DMS153 (cell line): ENCODE measurements around the gene GRIK5.

ENCODE experiments used
- DNase-seq: peaks from one replicate; lab custom pipeline; 2025; lab: John Stamatoyannopoulos, UW

The GRIK5 gene

DNA sequence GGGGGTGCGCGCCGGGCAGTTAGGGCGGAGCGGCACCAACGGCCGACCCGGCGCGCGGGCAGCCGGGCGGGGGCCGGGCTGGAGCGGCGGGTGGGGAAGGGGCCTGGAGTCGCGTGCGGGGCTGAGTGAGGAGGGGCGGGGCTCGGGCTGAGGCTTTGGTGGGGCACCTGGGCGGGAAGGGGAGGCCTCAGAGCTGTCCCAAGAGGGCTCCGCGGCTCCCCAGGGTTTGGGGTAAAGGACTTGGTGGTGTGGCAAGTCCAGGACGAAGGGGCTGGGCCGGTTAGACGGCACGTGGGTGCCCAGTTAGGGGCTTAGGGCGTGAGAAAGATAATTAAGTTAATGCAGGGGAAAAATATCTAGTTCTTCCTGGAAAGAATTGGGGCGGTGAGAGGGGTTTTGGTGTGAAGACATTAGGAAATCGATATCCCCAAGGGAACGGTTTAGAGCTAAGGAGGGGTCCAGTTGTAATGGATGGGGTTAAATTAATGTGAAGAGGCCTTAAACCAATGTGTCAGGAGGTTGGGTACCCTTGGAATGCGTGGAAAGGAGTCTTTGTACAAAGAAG is 6.5 kb upstream of the GRIK5 start:
- DNase-seq = no peak

DNA sequence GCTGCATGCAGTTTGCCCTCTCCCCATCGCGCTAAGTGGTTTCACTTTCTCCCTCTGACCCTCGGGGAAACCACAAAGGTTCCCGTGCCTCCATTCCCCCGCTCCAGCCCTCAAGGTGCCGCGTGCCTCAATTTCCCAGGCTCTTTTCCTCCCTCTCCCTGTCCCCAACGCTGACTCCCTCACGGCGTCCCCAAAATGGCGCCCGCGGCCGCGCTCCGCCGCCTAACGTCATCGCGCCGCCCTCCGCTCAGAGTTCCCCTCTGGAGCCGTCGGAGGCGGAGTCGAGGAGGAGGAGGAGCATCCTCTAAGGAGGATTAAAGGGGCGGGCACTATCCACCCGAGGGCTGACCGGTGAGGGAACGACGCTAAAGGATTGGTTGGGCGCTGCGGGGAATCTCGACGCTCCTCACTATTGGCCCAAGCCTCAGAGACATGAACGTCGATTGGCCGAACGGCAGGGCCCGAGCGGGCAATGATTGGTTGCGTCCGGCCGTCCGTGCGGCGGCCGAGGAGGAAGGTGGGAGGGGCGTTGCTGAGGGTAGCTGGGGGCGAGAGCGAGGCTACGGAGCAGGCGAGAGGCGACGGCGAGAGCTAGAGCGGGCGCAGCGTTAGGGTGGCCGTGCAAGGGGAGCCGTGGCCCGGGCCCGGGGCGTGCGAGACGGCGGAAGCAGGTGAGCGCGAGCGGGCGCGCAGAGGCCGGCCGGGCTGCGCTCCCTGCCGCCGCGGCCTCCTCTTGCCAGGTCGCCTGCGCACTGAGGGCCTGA is 5.8 kb upstream of the GRIK5 start, which contains the start of gene ZNF574:
ZNF574 (plus strand) TSS at position 551 of the 764 bp plus-strand sequence. CDS start 2,441 bp downstream, outside the sequence.
- DNase-seq = peak; percentile 99

DNA sequence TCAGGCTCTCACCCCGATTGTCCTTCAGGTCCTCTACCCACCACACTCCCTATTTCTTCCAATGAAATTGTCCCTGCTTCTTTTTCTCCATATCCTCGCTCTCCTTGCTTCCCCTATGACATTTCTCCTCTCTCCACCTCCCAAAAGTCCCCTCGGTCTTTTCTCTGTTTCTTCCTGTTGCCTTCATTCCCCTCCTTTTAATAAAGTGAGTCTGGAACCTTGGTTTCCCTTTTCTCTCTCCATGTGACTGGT is 5.3 kb upstream of the GRIK5 start:
- no peak for DNase-seq

DNA sequence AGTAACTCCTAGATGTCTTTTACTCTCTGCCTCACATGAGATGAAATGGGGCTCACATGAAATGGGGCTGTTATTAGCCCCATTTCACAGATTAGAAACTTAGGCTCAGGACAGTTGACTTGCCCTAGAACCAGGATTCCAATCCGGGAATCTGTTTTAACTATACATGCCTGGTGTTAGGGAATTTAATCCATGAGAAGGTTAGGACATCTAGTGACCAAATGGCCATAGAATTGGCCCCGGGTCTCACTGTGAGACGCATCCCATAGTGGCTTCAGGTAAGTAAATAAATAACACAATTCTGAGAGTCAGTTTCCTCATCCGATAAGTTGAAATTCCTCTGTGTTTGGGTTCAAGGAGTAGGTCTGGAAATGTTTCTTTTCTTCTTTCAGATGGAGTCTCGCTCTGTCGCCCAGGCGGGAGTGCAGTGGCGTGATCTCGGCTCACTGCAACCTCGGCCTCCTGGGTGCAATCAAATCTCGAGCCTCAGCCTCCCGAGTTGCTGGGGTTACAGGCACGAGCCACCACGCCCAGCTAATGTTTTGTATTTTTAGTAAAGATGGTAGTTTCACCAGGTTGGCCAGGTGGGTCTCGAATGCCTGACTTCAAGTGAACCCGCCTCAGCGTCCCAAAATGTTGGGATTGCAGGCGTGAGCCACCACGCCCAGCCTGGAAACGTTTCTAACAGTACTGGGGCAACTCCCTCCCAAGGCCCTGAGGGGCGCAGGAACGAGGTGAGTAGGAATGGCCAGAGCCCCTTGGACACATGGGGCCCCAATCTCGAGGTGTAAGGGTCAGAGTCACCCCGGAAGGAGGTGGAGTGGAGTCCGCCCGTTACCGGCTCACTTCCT is 4.7 kb upstream of the GRIK5 start:
- no peak for DNase-seq

DNA sequence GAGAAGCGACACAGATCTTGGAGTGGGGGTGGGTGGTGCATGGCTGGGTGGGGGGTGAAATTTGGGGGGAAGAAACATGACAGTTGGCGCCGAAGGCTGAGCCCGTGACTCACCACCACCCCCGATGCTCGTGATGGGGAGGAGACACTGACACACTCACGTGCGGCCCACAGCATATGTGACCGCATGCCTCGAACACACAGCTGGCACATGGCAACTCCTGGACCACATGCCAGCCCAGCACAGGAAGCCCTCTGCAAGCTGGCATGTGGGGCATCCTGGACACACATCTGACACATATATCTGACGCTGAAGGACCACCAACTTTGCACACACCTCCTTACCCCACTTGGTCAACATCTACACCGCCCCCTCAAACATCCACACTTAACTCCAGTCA is 1.2 kb upstream of the GRIK5 start:
- DNase-seq = no peak

DNA sequence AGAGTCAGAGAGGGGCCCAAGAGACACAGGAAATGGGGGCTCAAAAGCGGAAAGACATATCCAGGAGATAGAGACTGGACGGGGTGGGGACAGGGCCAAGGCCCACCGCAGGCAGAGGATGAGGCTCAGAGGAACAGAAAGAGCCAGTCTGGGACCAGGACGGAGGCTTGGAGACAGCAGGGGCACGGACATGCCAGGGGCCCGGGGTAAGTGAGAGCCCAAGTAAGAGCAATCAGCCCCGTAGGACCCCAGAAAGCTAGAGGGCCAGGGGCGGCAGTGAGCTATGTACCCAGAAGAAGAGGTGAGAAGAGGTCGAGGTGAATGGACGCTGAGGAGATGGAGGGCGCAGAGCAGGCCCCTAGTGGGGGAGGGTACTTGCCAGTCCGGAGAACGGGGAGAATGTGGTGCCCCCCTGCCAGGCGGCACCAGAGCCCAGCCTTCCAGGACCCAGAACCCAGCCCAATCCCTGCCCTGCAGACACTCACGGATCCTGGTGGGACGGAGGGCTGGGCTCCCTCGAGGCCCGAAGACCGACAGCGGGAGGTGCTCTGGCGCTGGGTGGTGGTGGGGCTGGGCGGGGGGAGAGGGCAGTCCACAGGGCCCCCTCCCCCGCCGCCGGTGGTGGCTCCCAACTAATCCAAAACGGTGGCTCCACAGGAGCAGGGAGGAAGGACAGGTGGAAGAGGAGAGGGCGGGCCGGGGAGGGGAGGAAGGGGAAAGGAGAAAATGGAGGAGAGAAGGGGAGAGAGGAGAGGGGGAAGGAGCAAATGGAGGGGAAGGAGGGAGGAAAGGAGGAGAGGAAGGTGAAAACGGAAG is 1.0 kb downstream of the GRIK5 start:
- DNase-seq = no peak

DNA sequence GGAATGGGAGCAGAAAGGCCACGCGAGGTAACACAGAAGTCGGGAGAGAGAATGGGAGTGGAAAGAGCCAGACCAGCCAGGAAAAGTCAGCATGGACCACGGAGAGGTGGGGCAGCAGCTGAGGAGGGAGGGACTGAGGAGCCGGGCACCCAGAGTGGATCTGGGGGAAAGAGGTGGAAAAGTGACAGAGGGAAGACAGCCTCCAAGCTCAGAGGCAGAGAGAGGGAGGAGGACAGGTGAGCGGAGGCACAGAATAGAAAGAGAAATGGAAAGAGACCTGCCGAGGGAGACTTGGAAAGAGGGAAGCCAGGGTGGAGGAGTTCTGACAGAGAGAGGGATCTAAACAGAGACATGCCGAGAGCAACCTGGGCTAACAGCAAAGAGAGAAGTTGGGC is 1.6 kb downstream of the GRIK5 start:
- no peak for DNase-seq

DNA sequence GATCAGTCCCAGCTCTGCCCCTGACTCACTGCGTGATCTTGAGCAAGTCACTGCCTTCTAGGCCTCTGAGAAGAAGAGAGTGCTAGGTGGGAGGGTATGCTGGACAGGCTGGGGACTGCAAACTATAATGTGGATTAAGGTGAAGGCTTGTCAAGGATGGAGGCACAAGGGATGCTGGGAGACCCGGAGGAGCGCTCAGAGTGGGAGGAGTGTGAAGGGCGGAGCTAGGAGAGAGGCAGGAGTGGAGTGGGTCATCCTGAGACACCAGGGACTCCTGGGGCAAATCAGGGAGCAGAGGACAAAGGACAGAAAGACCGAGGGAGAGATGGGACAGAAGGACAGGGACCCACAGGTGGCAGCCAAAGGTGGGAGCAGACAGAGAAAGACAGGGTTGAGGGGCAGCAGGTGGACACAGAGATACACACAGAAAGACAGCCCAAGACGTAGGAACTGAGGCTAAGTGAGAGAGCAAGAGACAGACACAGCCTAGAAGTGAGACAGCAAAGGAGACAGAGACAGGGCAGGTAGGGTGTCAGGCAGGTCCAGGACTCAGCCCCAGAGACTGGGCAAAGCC is 2.6 kb downstream of the GRIK5 start:
- no peak for DNase-seq

DNA sequence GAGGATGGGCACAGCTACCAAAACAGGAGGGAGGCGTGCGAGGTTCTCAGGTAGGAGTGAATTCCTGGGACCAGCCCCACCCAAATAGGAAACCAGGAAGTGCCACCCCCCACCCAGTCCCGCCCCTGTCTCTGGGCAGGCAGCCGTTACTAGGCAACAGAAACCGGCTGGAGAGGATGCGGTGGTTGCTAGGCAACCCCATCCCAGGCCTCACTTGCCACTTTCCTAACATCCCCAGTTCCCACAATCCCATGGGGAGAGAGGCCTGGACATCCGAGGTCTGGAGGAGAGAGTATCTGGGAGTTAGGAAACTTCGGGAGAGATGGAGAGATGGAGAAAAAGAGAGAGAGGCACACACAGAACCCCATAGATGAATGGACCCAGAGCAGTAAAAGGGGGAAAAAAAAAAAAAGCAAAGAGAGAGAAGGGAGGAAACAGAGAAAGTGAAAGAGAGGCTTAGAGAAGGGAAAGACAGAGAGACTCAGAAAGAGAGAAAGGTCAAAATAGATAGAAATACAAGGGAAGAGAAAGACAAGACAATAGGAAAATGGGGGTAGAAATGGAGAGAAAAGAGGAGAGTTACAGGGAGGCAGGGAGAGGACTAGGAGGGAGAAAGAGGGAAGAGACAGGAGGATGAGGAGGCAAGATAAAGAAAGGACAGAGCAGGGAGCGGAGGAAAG is 3.8 kb downstream of the GRIK5 start:
- peak; percentile 69 for DNase-seq

DNA sequence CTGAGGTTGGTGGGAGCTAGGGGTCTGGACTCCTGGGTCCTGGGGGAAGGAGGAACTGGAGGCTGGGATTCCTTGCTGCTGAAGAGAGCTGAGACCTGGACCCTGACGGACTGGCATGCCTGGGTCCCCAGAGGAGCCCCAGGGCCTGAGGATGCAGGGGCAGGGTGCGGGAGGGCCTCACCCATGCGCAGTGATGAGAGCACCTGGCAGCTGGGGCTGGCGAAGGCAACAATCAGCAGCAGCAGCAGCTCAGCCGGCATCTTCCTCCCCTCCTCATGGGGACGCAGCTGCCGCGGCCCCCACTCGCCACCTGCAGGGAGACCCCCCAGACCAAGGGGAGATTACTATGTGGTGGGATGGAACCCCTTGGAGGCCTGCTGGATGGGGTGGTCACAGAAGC is 4.5 kb downstream of the GRIK5 start:
- no peak for DNase-seq

DNA sequence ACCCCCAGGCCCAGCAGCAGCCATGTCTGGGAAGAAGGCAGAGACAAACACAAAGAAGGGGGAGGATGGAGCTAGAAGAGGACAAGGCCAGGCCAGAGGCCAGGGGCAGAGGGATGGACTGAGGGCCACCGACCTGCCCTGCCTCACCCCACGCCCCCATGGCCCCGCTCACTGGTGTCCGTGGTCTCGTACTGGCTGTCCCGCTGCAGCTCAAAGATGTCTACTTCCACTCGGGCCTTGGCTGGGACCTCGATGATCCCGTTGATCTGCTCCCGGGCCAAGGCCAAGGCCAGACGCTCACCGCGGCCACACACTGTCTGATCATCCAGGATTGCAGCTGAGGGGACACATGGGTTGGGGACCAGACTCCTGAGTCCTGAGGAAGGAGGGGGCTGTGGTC is 5.0 kb downstream of the GRIK5 start:
- DNase-seq = no peak

DNA sequence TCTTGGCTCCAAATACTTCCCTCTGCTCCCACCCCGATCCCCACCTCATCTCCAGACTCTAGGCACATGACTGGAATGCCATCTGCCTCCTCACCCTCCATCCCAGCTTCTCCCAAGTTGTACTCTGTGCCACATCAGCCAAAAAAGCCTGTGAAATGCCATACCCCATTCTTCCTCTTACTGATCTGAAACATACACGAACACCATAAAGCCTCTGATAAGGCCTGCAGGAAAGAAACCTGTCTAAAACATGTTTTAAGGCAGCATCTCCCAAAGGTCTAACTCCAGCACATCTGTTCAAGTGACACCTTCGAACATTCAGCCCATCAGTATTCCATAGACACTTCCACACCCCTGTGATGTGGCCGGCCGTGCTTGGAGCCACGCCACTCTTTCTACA is 5.6 kb downstream of the GRIK5 start:
- DNase-seq = no peak

DNA sequence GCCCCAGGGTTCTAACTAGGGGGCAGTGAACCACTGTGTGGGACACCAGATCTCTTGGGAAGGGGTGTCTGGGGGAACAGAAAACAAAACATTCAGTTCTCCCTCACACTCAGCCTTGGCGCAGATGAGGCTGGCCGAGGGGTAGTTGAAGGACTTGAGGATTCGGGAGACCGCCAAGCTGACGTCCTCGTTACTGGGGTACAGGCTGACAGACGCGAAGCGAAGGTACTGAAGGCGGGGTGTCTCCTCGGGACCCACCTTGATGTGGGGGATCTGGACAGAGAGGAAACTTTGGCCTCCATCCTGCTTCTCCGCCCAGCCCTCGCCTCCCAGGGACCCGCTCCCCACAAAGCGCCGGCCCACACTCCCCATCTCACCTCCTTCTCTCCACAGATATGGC is 7.6 kb downstream of the GRIK5 start:
- no peak for DNase-seq

DNA sequence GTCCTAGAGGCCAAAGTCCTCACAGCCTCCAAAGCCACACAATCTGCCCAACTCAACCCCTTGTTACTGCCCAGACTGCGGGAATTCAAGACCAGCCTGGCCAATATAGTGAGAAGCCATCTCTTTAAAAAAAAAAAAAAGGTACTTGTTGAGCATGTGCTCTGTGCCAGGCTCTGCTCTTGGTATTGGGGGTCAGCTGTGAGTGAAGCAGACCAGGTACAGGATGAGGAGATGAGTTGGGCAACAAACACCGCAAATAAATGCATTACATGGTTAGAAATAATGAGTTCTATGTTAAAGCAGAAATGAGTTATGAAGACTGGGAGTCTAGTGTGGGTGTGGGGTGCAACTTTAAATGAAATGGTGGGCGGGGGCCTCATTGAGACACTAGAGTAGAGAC is 9.9 kb downstream of the GRIK5 start:
- DNase-seq = no peak

DNA sequence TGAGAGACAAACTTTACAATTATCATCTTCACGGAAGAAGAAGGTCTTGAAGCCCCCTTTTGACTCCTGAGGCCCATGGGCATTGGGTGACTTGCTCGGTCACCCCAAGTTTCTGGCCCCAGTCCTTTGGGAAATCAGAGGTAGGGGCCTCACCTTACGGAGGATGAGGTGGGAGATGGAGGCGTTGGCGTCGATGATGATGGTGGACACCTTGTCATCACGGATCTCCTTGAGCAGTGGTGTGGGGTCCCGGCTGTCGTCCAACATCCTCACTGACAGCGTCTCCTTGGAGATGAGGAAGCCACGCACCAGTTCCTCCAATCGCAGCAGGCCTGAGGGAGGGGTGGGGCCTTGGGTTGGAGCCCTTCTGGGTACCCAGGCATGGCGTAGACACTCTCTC is 10.8 kb downstream of the GRIK5 start:
- no peak for DNase-seq

DNA sequence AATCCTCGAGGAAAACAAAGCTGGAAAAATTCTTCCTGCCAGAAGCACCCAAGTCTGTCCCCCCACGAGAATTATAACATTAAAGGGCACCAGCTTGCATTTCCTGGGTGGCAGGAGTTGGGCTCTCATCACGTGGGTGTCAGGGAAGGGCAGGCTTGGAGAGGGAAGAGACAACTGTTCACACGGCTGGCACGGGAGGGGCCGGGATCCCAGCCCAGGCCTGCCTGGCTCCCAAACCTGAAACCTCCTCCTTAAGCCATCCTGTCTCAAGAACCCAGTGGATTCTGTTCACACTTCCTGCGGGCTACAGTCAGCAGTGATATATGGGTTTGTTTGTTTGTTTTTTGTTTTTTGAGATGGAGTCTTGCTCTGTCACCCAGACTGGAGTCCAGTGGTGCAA is 12.2 kb downstream of the GRIK5 start:
- DNase-seq = no peak

DNA sequence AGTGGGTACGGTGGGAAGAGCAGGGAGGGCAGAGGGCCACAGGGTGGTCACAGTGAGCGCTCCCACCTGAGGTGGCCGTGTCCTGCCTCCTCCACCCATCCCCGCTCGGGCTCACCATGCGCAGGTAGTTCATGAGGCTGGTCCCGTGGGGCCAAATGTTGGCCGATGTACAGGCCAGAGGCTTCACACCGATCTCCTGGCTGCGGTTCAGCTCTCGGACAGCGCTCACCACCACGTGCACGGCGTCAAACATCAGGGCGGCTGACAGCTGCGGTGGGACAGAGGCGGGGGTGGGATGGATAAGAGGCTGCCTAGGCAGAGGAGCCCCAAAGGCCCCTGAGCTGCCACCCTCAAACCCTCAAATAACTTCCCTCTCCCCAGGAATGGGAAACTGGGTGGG is 15.8 kb downstream of the GRIK5 start:
- DNase-seq = no peak

DNA sequence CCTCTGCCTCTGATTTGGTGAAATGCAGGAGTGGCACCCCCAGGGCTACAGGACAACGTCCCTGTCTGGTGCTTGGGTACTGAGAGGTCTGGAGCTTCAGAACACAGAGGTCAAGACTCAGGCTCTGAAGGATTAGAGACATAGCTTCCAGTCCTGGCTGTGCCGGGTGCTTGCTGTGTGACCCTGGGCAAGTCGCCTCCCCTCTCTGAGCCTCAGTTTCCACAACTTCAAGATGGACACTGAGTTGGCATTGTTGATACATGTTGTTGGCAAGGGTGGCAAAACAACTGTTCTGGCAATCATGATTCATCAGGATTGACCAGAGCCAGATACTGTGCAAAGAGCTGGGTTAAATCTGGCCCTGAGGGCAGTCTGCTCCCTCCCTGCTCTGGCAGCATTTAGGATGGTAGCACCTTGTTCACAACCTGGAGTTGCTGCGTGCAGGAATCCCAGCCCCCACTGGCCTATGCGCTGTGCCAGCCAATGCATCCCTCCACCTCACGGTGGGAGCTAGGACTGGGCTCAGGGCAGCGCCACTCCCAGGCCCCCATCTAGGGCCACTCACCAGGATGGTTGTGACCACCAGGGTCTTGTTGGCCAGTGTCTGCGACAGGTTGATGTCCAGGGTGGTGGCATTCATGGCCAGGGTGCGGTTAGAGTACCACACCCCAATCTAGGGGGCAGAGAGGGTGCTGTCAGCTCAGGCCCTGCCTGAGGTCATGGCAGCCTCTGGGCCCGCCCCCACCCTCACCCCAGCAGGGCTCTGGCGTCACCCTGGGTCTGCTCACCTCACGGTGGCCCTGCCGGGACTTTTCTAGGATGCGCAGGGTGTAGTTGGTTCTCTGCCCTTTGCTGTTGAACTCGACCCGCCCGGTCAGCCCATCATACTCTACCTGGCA is 16.7 kb downstream of the GRIK5 start:
- DNase-seq = no peak

DNA sequence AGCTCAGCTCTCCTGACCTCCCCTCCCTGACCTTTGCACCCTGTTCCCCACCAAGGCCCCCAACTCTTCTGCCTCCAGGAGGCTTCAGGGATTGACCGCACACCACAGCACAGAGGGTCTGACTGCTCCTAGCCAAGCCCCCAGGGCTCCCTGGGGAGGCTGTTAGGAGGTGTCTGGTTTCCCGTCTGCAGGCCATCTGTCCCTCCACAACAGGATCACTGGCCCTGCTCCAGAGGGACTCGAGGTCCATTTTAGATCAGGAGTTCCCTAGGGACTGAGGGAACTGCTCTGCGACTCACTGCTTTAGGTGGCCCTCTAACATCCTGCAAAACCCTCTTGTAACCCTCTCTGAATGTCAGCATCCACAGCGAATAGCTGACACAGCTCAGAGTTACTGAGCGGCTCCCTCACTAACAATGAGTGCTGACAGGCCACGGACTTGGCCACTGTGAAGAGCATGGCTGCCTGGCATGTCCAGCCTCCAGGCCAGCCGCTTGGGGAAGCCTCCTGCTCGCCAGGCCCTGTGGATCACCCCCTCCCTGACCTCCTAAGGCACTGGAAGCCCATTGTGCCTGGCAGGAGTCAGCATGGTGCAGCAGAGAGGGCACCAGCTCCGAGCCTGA is 17.7 kb downstream of the GRIK5 start:
- DNase-seq = peak; percentile 88
